Testis (tissue), 2 donors: ENCODE measurements around the gene RANBP17.

Experiments
- CTCF ChIP-seq, 3 experiments: fragments of 450-650 bp in 2 of 3; fragments of 200-600 bp in 1 of 3; sonication (generic) in 1 of 3; IDR thresholded peaks; one replicate each; pipeline ENCODE4 v1.5.1; 2016 to 2019; ENCODE audit warnings: antibody characterized with exemption in 3 of 3, mild to moderate bottlenecking in 2 of 3, moderate library complexity in 1 of 3
- POLR2A ChIP-seq: fragments of 450-650 bp; IDR thresholded peaks from one replicate; pipeline ENCODE4 v1.6.1; 2017; ENCODE audit warnings: antibody characterized with exemption, mild to moderate bottlenecking, moderate library complexity

DNA sequence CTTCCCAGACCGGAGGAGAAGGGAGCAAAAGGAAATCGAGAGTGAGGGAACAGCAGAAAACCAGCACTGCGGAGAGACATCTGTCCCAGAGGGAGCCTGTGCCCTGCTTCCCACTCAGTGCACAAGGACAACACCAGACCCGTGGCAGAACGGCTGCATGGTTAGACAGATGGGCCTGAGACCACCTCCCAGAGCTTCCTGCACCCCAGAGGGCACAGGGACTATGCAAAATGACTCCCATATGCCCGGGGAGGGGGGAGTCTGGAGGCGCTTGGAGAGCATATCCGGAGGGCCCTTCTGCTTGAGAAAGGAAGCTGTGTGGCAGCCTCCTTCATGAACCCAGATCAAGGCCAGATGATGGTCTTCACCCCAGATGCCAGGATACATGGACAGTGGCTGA lies 473.8 kb downstream of the RANBP17 start:
- no peak for TF ChIP-seq CTCF (IDR thresholded peaks at IDR 0.05)
- no peak for TF ChIP-seq POLR2A
